ENCODE measurements around the gene TBC1D17. TPM values are rescaled to one million over a fixed set of nuclear protein-coding genes. Genes with fewer than 3 reads are reported as not detected.

The TBC1D17 gene
- total RNA-seq, 1 donor from 2014 or later = 68.1 TPM

DNA sequence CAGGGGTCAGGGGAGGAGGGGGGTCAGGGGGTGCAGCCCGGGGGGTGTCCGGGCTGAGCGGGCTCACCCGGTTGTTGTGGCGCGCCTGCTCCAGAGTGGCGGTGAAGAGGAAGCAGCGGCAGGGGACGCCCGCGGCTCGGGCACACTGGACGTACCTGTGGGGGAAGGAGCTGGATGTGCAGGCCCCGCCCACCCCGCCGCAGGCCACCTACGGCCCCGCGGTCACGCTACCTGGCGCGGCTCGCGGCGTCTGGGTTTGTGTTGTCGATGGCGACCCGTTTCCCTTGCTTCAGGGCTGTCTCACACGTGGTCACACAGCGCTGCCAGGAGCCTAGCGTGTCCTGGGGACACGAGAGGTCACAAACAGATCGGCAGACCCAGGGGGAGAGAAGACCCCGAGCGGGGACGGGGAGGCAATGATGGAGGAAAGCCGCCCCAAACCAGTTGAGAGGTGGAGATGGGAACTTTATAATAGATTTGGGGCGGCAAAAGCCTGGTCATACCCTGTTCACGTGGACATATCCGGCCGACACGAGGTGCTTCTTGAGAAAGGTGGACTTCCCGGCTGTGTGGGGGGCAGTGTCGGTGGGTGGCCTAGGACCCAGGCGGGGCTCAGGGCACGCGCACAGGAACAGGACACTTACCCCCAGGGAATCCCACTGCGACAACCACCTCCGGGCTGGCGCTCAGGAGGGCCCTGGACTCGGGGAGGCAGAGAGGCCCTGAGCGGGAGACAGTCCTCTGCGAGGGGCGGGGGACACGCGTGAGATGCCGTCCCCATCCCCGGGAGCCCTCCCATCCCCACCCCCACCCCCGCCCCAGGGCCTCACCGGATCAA lies 15.7 kb upstream of the TBC1D17 start:
- DNase-seq (ENCODE audit: low spot score) = no peak

- DNase-seq (ENCODE audit: low spot score) = no peak
These were observed 14.9 kb upstream of the TBC1D17 start for GRCh38 chr19:49862391-49863253.

DNA sequence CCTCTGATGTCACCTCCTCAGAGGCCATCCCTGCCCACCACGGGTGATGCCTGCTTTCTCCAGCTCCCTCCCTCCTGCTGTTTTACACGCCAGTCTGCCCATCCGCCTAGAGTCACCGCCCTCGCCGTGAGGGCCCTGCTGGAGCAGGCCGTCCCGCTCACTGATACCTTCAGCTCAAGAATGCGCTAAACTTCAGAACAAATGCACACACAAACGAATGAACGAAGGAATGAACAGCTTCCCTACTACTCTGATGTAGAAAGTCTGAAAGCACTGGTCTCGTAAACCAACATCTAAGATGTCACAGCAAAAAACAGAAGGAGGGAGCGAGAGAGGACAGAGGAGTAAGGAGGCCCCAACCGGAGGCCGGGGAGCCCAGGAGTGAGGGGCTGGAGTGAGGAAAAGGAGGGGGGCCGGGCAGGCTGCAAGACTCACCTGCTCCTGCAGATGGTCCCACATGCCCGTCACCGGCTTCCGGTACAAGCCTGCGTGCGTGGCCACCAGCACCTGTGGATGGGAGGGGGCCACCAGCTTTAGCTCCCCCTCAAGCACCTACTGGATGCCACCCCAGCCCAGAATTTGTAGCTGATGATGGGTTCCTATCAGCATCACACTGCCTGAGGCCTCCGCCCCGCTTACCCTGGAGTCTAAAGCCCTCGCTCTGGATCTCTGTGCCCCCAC lies 14.1 kb upstream of the TBC1D17 start:
- no peak for DNase-seq (ENCODE audit: low spot score)

DNA sequence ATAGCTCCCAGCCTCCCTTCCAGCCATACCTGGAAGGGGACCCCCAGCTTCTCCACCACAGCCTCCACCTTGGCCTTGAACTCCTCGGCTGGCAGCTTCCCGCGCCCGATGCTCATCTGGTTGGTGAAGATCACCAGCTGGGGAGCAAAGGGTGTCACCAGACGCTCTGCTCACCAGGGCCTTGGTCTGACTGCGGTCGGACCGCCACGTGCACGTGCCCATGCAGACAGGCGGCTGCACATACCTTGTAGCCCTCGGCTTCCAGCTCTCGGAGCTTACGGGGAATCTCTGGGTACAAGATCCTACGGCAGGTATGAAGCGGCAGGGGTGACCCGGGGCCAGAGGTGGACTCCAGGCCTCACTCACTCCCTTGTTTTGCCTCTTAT lies 13.6 kb upstream of the TBC1D17 start:
- DNase-seq (ENCODE audit: low spot score) = no peak

- DNase-seq (ENCODE audit: low spot score) = no peak
These were observed 12.6 kb upstream of the TBC1D17 start for GRCh38 chr19:49864890-49865289.

DNA sequence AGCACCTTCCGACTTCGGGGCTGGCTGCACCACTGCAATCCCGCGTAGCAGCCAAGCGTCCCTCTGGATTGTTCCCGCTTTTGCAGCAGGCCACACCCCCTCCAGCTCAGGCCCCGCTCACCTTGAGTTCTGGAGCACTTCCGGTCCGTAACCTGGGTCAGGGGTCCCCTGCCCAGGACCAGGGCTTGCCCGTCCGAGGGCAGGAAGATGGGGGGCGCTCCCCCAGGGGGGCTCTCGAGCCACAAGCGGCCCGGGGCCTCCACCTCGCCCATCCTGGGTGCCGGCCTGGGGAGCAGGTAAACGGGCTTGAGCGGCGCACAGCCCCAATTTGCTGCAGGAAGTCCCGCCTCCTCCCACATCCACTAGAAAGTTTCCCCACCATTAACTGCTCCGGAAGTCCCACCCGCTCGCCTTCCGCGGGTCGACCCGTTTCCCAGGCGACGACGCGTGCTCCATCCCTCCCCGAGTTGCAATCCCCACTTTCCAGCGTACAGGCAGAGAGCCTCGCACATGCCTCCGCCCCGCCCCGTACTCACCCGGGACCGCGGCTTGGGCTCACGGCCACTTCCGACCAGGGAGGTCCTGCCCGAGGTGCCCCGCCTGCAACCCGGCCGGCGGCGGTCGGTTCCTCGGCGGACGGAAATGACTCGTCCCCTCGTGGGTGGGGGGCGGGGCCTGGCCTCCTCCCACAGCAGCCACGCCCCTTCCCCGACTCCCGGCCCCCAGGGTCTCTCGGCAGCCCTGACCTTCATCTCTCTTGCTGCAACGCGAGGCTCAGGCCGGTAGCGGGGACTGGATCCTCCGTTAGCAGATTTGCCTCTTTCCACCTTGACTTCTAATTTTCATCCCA lies 10.3 kb upstream of the TBC1D17 start, which contains the start of gene PNKP:
PNKP (minus strand) TSS at position 644 of the 850 bp plus-strand sequence; CDS start at position 272, 372 bp downstream.
- DNase-seq (ENCODE audit: low spot score) = peak; percentile 87

DNA sequence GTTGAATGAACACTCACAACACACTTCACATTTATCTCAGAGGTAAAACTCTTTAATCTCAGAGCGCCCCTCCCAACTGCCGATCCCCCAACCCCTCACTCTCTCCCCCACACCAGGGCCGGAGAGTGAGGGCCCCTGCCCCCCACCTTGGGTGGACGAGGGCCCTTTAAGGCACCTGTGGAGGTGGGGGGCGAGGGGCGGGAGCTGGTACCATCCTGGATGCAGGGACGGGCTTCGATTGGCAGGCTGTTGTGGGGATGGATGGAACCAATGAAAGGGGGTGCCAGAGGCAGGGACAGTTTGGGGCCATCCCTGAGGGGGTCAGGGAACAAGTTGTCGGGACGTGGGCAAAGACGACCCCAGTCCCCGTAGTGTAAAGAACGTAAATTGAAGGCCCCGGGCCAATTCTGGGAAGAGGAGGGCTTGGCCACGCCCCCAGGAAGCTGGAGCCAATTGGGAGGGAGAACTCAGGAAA lies 8.5 kb upstream of the TBC1D17 start:
- no peak for DNase-seq (ENCODE audit: low spot score)

DNA sequence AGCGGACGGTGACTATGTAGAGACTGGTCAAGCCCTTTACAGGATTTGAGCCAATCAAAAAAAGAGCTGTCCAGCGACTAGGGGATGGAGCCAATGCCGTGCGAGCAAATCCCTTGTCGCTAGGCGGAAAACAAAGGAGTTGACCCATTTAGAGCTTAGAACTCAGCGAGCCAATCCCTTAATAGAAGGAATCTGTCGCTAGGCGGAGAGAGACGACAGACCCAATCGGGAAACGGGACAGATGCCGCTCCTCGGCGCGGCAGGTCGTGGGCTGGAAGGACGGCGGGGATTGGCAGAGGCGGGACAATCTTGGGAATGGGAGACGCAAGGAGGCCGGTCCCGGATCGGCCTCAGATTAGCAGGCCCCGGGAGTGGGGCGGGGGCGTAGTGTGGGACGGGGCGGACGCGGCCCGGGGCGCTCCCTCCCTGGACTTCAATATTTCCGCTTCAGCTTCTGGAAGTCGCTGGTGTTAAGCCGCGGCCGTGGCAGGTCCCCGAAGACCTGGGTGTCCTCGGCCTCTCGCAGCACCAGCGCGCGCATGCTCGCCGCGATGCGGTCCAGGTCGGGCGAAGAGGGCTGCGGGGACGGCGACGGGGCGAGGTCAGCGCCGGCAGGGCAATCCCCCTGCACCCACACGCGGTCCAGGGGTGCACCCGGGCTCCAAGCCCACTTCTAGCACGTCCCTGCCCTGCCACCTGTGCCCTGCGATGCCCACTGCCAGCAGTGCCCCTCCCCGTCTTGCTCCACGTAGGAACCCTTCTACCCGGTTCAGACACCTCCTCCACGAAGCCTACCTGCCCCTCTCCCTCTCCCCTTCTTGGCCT lies 7.8 kb upstream of the TBC1D17 start:
- peak; percentile 99 for DNase-seq (ENCODE audit: low spot score)

- no peak for DNase-seq (ENCODE audit: low spot score)
These were observed 7.1 kb upstream of the TBC1D17 start for GRCh38 chr19:49870309-49870901.

- no peak for DNase-seq (ENCODE audit: low spot score)
These were observed 6.0 kb upstream of the TBC1D17 start for GRCh38 chr19:49871349-49871985.

DNA sequence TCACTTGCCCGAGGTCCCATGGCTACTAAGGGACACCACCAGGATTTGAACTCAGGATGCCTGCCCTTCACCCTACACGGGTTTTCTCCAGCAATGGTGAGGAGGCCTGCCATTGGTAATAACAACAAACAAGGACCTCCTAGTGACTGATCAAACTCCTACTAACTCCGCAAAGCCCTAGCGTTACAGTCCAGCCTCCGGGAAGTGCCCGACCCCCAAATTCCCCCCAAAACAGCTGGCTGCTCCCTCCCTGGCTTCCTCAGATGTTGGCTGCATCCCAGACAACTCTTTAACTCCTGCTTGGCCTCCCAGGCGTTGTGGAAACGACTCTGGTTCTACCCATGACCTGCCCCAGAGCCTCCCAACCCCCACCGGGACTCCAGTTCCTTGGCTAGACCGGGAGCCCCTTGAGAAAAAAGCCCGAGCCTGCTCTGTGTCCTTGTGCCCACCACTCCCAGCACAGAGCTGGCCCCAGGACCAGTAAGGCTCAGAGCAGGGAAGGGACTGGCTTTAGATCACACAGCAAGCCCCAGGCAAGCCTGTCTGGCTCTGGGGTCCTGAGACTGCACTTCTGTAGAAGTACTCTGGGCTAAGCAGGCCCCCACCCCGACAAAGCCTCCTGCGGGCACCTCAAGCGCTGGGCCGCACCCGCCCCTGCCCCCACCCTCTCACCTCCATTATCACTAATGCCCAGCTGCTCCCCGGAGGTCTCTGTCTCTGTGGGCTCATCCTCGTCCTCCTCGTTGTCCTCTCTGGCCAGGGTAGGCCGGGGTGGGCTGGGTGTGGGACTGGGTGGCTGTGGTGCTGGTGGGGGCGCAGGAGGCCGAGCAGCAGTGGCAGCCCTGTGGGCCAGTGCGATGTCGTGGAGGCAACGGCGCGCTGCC lies 5.0 kb upstream of the TBC1D17 start:
- no peak for DNase-seq (ENCODE audit: low spot score)

DNA sequence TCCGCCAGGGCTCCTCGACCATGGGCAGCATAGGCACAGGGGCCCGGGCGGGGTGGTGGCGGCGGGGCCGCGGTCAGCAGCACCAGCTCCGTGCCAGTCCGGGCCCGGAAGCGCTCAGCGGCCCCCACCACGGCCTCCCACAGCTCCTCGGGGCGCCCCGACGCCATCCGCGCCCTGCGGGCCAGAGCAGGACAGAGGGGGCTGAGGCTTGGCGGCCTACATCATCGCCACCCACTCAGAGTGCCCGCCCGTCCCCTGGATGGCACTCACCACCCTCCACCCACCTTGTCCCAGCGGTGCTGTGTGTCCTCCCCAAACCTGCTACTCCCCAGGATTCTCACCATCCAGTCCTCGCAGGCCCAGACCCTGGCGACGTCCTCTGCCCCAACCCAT lies 4.4 kb upstream of the TBC1D17 start:
- DNase-seq (ENCODE audit: low spot score) = no peak

DNA sequence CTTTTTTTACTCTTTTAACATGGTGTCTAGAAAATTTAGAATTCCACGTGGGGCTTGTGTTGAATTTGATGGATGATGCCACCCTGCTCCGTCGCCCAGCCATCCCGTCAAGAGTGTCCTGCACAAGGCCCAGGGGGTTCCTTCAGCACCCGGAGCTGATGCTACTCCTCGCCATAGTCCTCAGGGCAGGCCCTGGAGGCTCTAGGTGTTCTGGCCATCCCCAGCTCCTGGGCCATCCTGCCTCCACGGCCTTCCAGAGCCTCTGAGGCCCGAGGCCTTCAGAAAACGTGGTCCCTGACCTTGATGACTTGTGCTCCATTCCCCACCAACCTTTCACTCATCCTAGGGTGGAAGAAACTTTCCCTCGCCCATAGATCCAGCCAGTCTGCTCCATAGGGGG lies 3.7 kb upstream of the TBC1D17 start:
- no peak for DNase-seq (ENCODE audit: low spot score)

DNA sequence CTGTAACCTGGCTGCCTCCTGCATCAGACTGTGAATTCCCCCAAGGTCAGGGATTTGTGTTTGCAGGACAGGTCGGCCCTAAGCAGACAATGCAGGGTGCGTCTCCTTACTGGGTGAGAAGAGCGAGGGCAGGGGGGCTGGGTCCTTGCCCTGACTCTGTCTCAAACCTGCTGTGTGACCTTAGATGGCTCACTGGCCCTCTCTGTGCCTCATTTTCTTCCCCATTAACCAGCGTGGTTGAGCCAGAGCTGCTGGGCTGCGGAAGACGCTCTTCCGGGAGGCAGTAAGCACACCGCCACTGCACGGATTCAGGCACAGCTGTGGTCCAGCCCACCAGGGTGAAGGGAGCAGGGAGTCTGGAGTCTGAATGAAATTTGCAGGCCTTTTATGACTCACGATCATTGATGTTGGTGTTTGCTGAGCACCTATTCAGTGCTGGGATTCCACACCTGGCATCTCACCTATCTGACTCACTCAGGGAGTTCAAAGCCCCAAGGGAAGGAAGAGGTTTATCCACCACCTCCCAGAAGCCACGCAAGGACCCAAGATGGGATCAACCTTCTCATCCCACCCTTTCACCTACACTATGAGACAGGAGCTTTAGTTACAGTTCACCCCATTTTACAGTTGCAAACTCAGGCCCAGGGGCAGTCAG lies 2.9 kb upstream of the TBC1D17 start:
- no peak for DNase-seq (ENCODE audit: low spot score)

DNA sequence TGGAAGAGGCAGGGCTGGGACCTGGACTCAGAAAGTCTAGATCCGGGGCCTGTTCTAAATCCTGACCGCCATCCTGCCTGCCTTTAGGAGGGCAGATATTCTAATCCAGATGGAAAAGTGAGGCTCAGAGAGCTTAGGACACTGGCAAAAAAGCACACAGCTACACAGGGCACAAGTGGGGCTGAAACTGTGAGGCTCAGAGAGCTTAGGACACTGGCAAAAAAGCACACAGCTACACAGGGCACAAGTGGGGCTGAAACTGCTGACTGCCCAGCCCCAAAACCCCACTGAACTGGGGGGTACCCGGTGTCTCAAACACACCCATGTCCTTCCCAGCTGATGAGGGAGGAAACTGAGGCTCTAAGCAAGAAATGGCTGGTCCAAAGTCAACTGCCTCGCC lies 2.3 kb upstream of the TBC1D17 start:
- DNase-seq (ENCODE audit: low spot score) = no peak

- DNase-seq (ENCODE audit: low spot score) = peak; percentile 53
These were observed 1.6 kb upstream of the TBC1D17 start for GRCh38 chr19:49875857-49876421.

- DNase-seq (ENCODE audit: low spot score) = peak; percentile 98
These were observed 981 bp upstream of the TBC1D17 start for GRCh38 chr19:49876422-49877019.
